HepG2 (cell line): ENCODE measurements around the gene CCDC102B. TPM values are rescaled to one million over a fixed set of nuclear protein-coding genes. Genes with fewer than 3 reads are reported as not detected.

Experiments used
- ASH2L ChIP-seq: fragments of 300-600, 200-600 bp; sonication (generic); IDR thresholded peaks from 2 replicates; pipeline ENCODE4 v1.7.0; 2017; ENCODE audit warnings: low read depth, mild to moderate bottlenecking, moderate library complexity, mixed read lengths, low read length; ENCODE audit not compliant: insufficient read length
- CERS6 ChIP-seq: sonication (generic); formaldehyde crosslinking; IDR thresholded peaks from 2 replicates; pipeline ENCODE4 v1.5.0; 2020; ENCODE audit warnings: missing genetic modification reagents
- DNMT3B ChIP-seq: conservative IDR thresholded peaks from 2 replicates; pipeline ENCODE4 v1.6.1; 2016; ENCODE audit warnings: missing biosample characterization, control low read depth
- HNRNPUL1 ChIP-seq: fragments of 200-400 bp; formaldehyde crosslinking; IDR thresholded peaks from 2 replicates; pipeline ENCODE4 v1.6.1; 2017; ENCODE audit warnings: low read depth, mild to moderate bottlenecking, low read length, moderate library complexity
- IRF1 ChIP-seq: sonication (generic); formaldehyde crosslinking; IDR thresholded peaks from 2 replicates; pipeline ENCODE4 v1.4.0; 2020; ENCODE audit warnings: low read depth, mild to moderate bottlenecking, missing genetic modification reagents
- LCORL ChIP-seq, 2 experiments: fragments of 450-650 bp in 1 of 2; sonication (generic) in 1 of 2; formaldehyde crosslinking in 1 of 2; IDR thresholded peaks; 2 replicates each; pipeline versions ENCODE4 v1.5.0 to v1.6.1; 2017 to 2020; ENCODE audit warnings: antibody characterized with exemption in 1 of 2, missing genetic modification reagents in 1 of 2
- NCOA2 ChIP-seq: sonication (generic); formaldehyde crosslinking; IDR thresholded peaks from 2 replicates; pipeline ENCODE4 v1.8.0; 2022; ENCODE audit warnings: inconsistent platforms
- NFRKB ChIP-seq: fragments of 450-650 bp; IDR thresholded peaks from 2 replicates; pipeline ENCODE4 v1.6.1; 2017
- PHB2 ChIP-seq: fragments of 450-650 bp; IDR thresholded peaks from 2 replicates; pipeline ENCODE4 v1.6.1; 2018; ENCODE audit not compliant: partially characterized antibody
- RBAK ChIP-seq: sonication (generic); formaldehyde crosslinking; IDR thresholded peaks from 2 replicates; pipeline ENCODE4 v1.5.1; 2020; ENCODE audit warnings: mild to moderate bottlenecking, missing genetic modification reagents
- RNF2 ChIP-seq: fragments of 450-650 bp; conservative IDR thresholded peaks from 2 replicates; pipeline ENCODE4 v1.6.1; 2016; ENCODE audit warnings: low read depth
- TCF12 ChIP-seq, 2 experiments: fragments of 450-650 bp in 1 of 2; sonication (generic) in 1 of 2; formaldehyde crosslinking in 1 of 2; IDR thresholded peaks; 2 replicates each; pipeline versions ENCODE4 v1.6.1 to v1.8.0; 2017 to 2022; ENCODE audit warnings: antibody characterized with exemption in 1 of 2, mild to moderate bottlenecking in 1 of 2, missing genetic modification reagents in 1 of 2, moderate library complexity in 1 of 2
- TGIF2 ChIP-seq: IDR thresholded peaks from 2 replicates; pipeline ENCODE4 v1.6.1; 2016; ENCODE audit warnings: control low read depth, missing compliant biosample characterization
- THAP11 ChIP-seq: IDR thresholded peaks from 2 replicates; pipeline ENCODE4 v1.6.1; 2016; ENCODE audit warnings: missing biosample characterization, missing genetic modification reagents
- ZC3H4 ChIP-seq: sonication (generic); formaldehyde crosslinking; IDR thresholded peaks from 2 replicates; pipeline ENCODE4 v1.4.0; 2020; ENCODE audit warnings: missing genetic modification reagents, borderline replicate concordance
- ZNF124 ChIP-seq: sonication (generic); formaldehyde crosslinking; IDR thresholded peaks from 2 replicates; pipeline ENCODE4 v1.4.0; 2020; ENCODE audit warnings: missing genetic modification reagents
- ZNF274 ChIP-seq: sonication (generic); formaldehyde crosslinking; IDR thresholded peaks from 2 replicates; pipeline ENCODE4 v1.5.1; 2020; ENCODE audit warnings: mild to moderate bottlenecking, missing genetic modification reagents
- ZNF546 ChIP-seq: sonication (generic); formaldehyde crosslinking; conservative IDR thresholded peaks from 2 replicates; pipeline ENCODE4 v1.8.1; 2023; ENCODE audit warnings: mild to moderate bottlenecking, missing genetic modification reagents
- ZNF564 ChIP-seq: sonication (generic); formaldehyde crosslinking; IDR thresholded peaks from 2 replicates; pipeline ENCODE4 v1.8.1; 2023; ENCODE audit warnings: mild to moderate bottlenecking, missing genetic modification reagents
- ZNF737 ChIP-seq: sonication (generic); formaldehyde crosslinking; IDR thresholded peaks from 2 replicates; pipeline ENCODE4 v1.5.0; 2020; ENCODE audit warnings: missing genetic modification reagents, mild to moderate bottlenecking, borderline replicate concordance
- ZNF768 ChIP-seq: sonication (generic); formaldehyde crosslinking; IDR thresholded peaks from 2 replicates; pipeline ENCODE4 v1.4.0; 2020; ENCODE audit warnings: missing genetic modification reagents
- ZNF775 ChIP-seq: sonication (generic); formaldehyde crosslinking; IDR thresholded peaks from 2 replicates; pipeline ENCODE4 v1.4.0; 2020; ENCODE audit warnings: missing genetic modification reagents, mild to moderate bottlenecking, moderate library complexity, borderline replicate concordance
- ZNF841 ChIP-seq: sonication (generic); formaldehyde crosslinking; IDR thresholded peaks from 2 replicates; pipeline ENCODE4 v1.8.1; 2023; ENCODE audit warnings: missing genetic modification reagents, borderline replicate concordance
- ZSCAN12 ChIP-seq: sonication (generic); formaldehyde crosslinking; IDR thresholded peaks from 2 replicates; pipeline ENCODE4 v1.9.0; 2021; ENCODE audit warnings: mild to moderate bottlenecking, missing genetic modification reagents
- ZSCAN31 ChIP-seq: sonication (generic); formaldehyde crosslinking; IDR thresholded peaks from 2 replicates; pipeline ENCODE4 v1.5.0; 2020; ENCODE audit warnings: low read depth, mild to moderate bottlenecking, missing genetic modification reagents
- polyA plus RNA-seq, 8 experiments: library from polyadenylated mRNA; depleted of rRNA in 3 of 8; stranded (reverse) in 7 of 8; unstranded in 1 of 8; fragments of >200 nt; fragmentation: Illumina TruSeq in 4 of 8; extraction: Trizol in 4 of 8; gene quantifications; 2 replicates each; pipeline versions ENCODE4 v1.2.1 to v1.2.3, GENCODE V29; 2011 to 2016; ENCODE audit warnings: low read depth in 4 of 8, missing spikeins in 1 of 8, mixed read lengths in 1 of 8; ENCODE audit not compliant: insufficient read depth in 1 of 8
- total RNA-seq, 5 experiments: library from RNA; depleted of rRNA; stranded (reverse); fragments of >200 nt; fragmentation: Illumina TruSeq; extraction: Trizol; gene quantifications; 2 replicates each; pipeline ENCODE4 v1.2.3, GENCODE V29; 2016; ENCODE audit warnings: low read depth in 1 of 5
- TF ChIP-seq, protein P1 (sequence below): IDR thresholded peaks from 2 replicates; pipeline ENCODE4 v1.6.1; 2016; ENCODE audit warnings: missing compliant biosample characterization, missing genetic modification reagents, borderline replicate concordance
- TF ChIP-seq, protein P2 (sequence below): sonication (generic); formaldehyde crosslinking; IDR thresholded peaks from 2 replicates; pipeline ENCODE4 v1.4.0; 2020; ENCODE audit warnings: missing genetic modification reagents

CCDC102B gene
- total and polyA plus RNA-seq, 2 of the 13 experiments (the other 11 are each of a cell fraction or from before 2014, with no cell fraction given), result 2.3 to 3.7 TPM

GRCh38 chr18:68887410-68887809, 89.5 kb downstream of the CCDC102B start (continued):
- TF ChIP-seq IRF1 (CRISPR knock-in tag) (no peak), CERS6 (no peak), RBAK (CRISPR knock-in tag) (no peak), ZSCAN31 (CRISPR knock-in tag) (peak; percentile 64; the same call in 1 of the 2 replicates), ZNF564 (CRISPR knock-in tag) (peak; percentile 46; the same call in 1 of the 2 replicates), ZNF841 (CRISPR knock-in tag) (no peak), LCORL (IDR thresholded peaks at IDR 0.05) (peak; percentile 86), LCORL (CRISPR knock-in tag; IDR thresholded peaks at IDR 0.05) (peak; percentile 63; the same call in 1 of the 2 replicates), ZNF737 (CRISPR knock-in tag) (no peak), ZSCAN12 (CRISPR knock-in tag) (no peak), ZNF768 (CRISPR knock-in tag) (no peak), ZC3H4 (CRISPR knock-in tag) (no peak), ZNF546 (no peak), RNF2 (no peak), HNRNPUL1 (no peak), ZNF124 (CRISPR knock-in tag) (no peak), TCF12 (IDR thresholded peaks at IDR 0.05) (no peak), TCF12 (CRISPR knock-in tag; IDR thresholded peaks at IDR 0.05) (peak; percentile 78; the same call in 1 of the 2 replicates), ZNF775 (CRISPR knock-in tag) (0 out of 2 replicates have a peak, but pooled peaks have one; percentile 51), TGIF2 (no peak), ASH2L (peak; percentile 63), NFRKB (no peak), ZNF274 (CRISPR knock-in tag) (no peak), DNMT3B (no peak), THAP11 (CRISPR knock-in tag) (peak; percentile 46; the same call in 1 of the 2 replicates), PHB2 (no peak), NCOA2 (CRISPR knock-in tag) (peak; percentile 89)
- TF ChIP-seq, protein P1, sequence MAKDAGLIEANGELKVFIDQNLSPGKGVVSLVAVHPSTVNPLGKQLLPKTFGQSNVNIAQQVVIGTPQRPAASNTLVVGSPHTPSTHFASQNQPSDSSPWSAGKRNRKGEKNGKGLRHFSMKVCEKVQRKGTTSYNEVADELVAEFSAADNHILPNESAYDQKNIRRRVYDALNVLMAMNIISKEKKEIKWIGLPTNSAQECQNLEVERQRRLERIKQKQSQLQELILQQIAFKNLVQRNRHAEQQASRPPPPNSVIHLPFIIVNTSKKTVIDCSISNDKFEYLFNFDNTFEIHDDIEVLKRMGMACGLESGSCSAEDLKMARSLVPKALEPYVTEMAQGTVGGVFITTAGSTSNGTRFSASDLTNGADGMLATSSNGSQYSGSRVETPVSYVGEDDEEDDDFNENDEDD (CRISPR knock-in tag), result no peak
- TF ChIP-seq, protein P2, sequence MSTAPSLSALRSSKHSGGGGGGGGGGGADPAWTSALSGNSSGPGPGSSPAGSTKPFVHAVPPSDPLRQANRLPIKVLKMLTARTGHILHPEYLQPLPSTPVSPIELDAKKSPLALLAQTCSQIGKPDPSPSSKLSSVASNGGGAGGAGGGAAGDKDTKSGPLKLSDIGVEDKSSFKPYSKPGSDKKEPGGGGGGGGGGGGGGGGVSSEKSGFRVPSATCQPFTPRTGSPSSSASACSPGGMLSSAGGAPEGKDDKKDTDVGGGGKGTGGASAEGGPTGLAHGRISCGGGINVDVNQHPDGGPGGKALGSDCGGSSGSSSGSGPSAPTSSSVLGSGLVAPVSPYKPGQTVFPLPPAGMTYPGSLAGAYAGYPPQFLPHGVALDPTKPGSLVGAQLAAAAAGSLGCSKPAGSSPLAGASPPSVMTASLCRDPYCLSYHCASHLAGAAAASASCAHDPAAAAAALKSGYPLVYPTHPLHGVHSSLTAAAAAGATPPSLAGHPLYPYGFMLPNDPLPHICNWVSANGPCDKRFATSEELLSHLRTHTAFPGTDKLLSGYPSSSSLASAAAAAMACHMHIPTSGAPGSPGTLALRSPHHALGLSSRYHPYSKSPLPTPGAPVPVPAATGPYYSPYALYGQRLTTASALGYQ (CRISPR knock-in tag), result peak; percentile 73
